GM18867 (cell line): ENCODE results near the gene IQCK.

Source experiments
- ATAC-seq: cut with Tn5 transposase; IDR thresholded peaks from one replicate; pipeline ENCODE4 v1.9.1; 2021; ENCODE audit warnings: mild to moderate bottlenecking, moderate library complexity; ENCODE audit not compliant: unreplicated experiment

The IQCK gene

GRCh38 chr16:19717314-19717713, 757 bp upstream of the IQCK start:
- ATAC-seq, result no peak

GRCh38 chr16:19718624-19718965, 524 bp downstream of the IQCK start:
- ATAC-seq, result no peak

- ATAC-seq, result no peak
Observed at GRCh38 chr16:19722269-19722952, 4.3 kb downstream of the IQCK start.

GRCh38 chr16:19722981-19723380, 4.9 kb downstream of the IQCK start:
- ATAC-seq, result no peak

- ATAC-seq, result no peak
Observed at GRCh38 chr16:19728636-19728965, 10.5 kb downstream of the IQCK start.

GRCh38 chr16:19733551-19733950, 15.5 kb downstream of the IQCK start:
- ATAC-seq, result no peak

GRCh38 chr16:19735074-19735867, 17.2 kb downstream of the IQCK start:
- ATAC-seq, result no peak

GRCh38 chr16:19737306-19738038, 19.4 kb downstream of the IQCK start:
- ATAC-seq, result no peak

- ATAC-seq, result no peak
Observed at GRCh38 chr16:19741354-19741753, 23.3 kb downstream of the IQCK start.

- no peak for ATAC-seq
Observed at GRCh38 chr16:19743816-19744159, 25.7 kb downstream of the IQCK start.

- ATAC-seq, result no peak
Observed at GRCh38 chr16:19744670-19745069, 26.6 kb downstream of the IQCK start.

- ATAC-seq, result no peak
Observed at GRCh38 chr16:19745286-19746010, 27.4 kb downstream of the IQCK start.

GRCh38 chr16:19746561-19746960, 28.5 kb downstream of the IQCK start:
- no peak for ATAC-seq

GRCh38 chr16:19748389-19749168, 30.5 kb downstream of the IQCK start:
- no peak for ATAC-seq

GRCh38 chr16:19749571-19750080, 31.6 kb downstream of the IQCK start:
- ATAC-seq, result no peak

- no peak for ATAC-seq
Observed at GRCh38 chr16:19751478-19752385, 33.7 kb downstream of the IQCK start.

- no peak for ATAC-seq
Observed at GRCh38 chr16:19753815-19754643, 36.0 kb downstream of the IQCK start.

GRCh38 chr16:19754644-19755036, 36.6 kb downstream of the IQCK start:
- no peak for ATAC-seq

GRCh38 chr16:19755268-19755667, 37.2 kb downstream of the IQCK start:
- no peak for ATAC-seq
